Upper lobe of left lung (tissue), 6 donors: ENCODE data around the gene NUTF2. TPM values are rescaled to one million over a fixed set of nuclear protein-coding genes. Genes with fewer than 3 reads are reported as not detected.

Source experiments
- ATAC-seq, 2 donors: fragments of 200-7000 bp; cut with Tn5 transposase; one replicate each; pipeline ENCODE4 v1.9.1; 2022; ENCODE audit warnings: mild to moderate bottlenecking in 2 of 2, moderate library complexity in 2 of 2; ENCODE audit not compliant: low FRiP score in 2 of 2
- DNase-seq, 2 donors: peaks; one replicate each; pipeline ENCODE4 v3.0.0-alpha.2; 2019 to 2020
- H3K27ac ChIP-seq, 4 donors: fragments of 200-600 bp; sonication (generic); one replicate each; pipeline ENCODE4 v1.5.1; 2016 to 2019
- H3K27me3 ChIP-seq, 4 donors: fragments of 200-600 bp; sonication (generic); one replicate each; pipeline ENCODE4 v1.5.1; 2017 to 2019
- H3K36me3 ChIP-seq, 4 donors: fragments of 200-600 bp; sonication (generic); one replicate each; pipeline ENCODE4 v1.5.1; 2016 to 2019
- H3K4me1 ChIP-seq, 4 donors: fragments of 200-600 bp; sonication (generic); one replicate each; pipeline ENCODE4 v1.5.1; 2018 to 2019
- H3K4me3 ChIP-seq, 4 donors: fragments of 200-600 bp; sonication (generic); one replicate each; pipeline ENCODE4 v1.5.1; 2017 to 2019; ENCODE audit warnings: mild to moderate bottlenecking in 2 of 4, moderate library complexity in 1 of 4
- H3K9me3 ChIP-seq, 4 donors: fragments of 200-600 bp; sonication (generic); one replicate each; pipeline ENCODE4 v1.5.1; 2018 to 2019
- CTCF ChIP-seq, 6 experiments: fragments of 450-650 bp in 4 of 6; fragments of 200-600 bp in 2 of 6; sonication (generic) in 2 of 6; IDR thresholded peaks; one replicate each; pipeline ENCODE4 v1.5.1; 2016 to 2019; ENCODE audit warnings: antibody characterized with exemption in 6 of 6
- EP300 ChIP-seq, 4 donors: sonication (generic); formaldehyde crosslinking; IDR thresholded peaks; one replicate each; pipeline ENCODE4 v1.5.1; 2017; ENCODE audit warnings: antibody characterized with exemption in 4 of 4, control low read depth in 2 of 4
- POLR2A ChIP-seq, 4 donors: fragments of 450-650 bp; IDR thresholded peaks; one replicate each; pipeline ENCODE4 v1.5.1; 2016 to 2017; ENCODE audit warnings: antibody characterized with exemption in 4 of 4, mild to moderate bottlenecking in 2 of 4
- POLR2AphosphoS5 ChIP-seq, 2 donors: sonication (generic); formaldehyde crosslinking; IDR thresholded peaks; one replicate each; pipeline ENCODE4 v1.5.1; 2017; ENCODE audit warnings: antibody characterized with exemption in 2 of 2
- WGBS, 2 donors: methylation state at CpG; one replicate each; pipeline ENCODE4 v1.1.5; 2017 to 2018; 5-methylcytosine and 5-hydroxymethylcytosine counted together
- total RNA-seq, 6 donors: library from RNA; depleted of rRNA in 4 of 6; stranded (reverse); fragments of >200 nt in 4 of 6; gene quantifications; one replicate each; pipeline versions ENCODE4 v1.1.0 to v1.2.1, GENCODE V29; 2016 to 2021
- donor health status: DM: no; HTN: no; CAD: no; lungs with moderate emphysema.
- donor health status: DM: no; HTN: yes; CAD: no; lungs with severe emphysema.

The NUTF2 gene
- total RNA-seq, 6 donors from 2014 or later = 50.2 to 203 (median 78.3) TPM

GRCh38 chr16:67811899-67812298 lies 34.8 kb upstream of the NUTF2 start:
- TF ChIP-seq CTCF (IDR thresholded peaks at IDR 0.05) = no peak
- TF ChIP-seq EP300 (IDR thresholded peaks at IDR 0.05) = no peak
- no peak for TF ChIP-seq POLR2A (IDR thresholded peaks at IDR 0.05)
- TF ChIP-seq POLR2AphosphoS5 (IDR thresholded peaks at IDR 0.05) = no peak
- no peak overlapping the region for H3K4me3 ChIP-seq
- no peaks in the 10 kb centered on the region for H3K9me3 ChIP-seq
- H3K4me1 ChIP-seq = peaks cover 5 to 14% (median 11%) of the 10 kb centered on the region in 4 donors
- DNase-seq (no peak), ATAC-seq (no peak)
- no peaks in the 10 kb centered on the region for H3K36me3 ChIP-seq
- H3K27ac ChIP-seq = no peak overlapping the region
- WGBS, 2 donors = 100% methylated on average over 1 of the region's 1 CpG; no CpG with 5 or more reads in 1 of the 2 donors
- H3K27me3 ChIP-seq = no peaks in the 10 kb centered on the region

GRCh38 chr16:67814567-67814966 lies 32.2 kb upstream of the NUTF2 start:
- H3K4me1 ChIP-seq = peaks cover 0 to 10% (median 5%) of the 10 kb centered on the region in 4 donors
- no peaks in the 10 kb centered on the region for H3K36me3 ChIP-seq
- no peaks in the 10 kb centered on the region for H3K9me3 ChIP-seq
- DNase-seq (no peak), ATAC-seq (no peak)
- TF ChIP-seq CTCF (IDR thresholded peaks at IDR 0.05) (no peak), EP300 (IDR thresholded peaks at IDR 0.05) (no peak), POLR2AphosphoS5 (IDR thresholded peaks at IDR 0.05) (no peak), POLR2A (IDR thresholded peaks at IDR 0.05) (no peak)
- H3K27me3 ChIP-seq = no peaks in the 10 kb centered on the region
- WGBS, 2 donors = 91 to 94% methylated on average over 5 to 8 of the region's 8 CpGs
- H3K4me3 ChIP-seq = no peak overlapping the region
- no peak overlapping the region for H3K27ac ChIP-seq

- no peaks in the 10 kb centered on the region for H3K9me3 ChIP-seq
- DNase-seq = no peak
- H3K36me3 ChIP-seq = no peaks in the 10 kb centered on the region
- H3K4me3 ChIP-seq = no peak overlapping the region
- peaks cover 0 to 10% (median 5%) of the 10 kb centered on the region in 4 donors for H3K4me1 ChIP-seq
- WGBS, 2 donors = 94% methylated on average over 10 to 11 of the region's 11 CpGs
- H3K27me3 ChIP-seq = no peaks in the 10 kb centered on the region
- no peak overlapping the region for H3K27ac ChIP-seq
- TF ChIP-seq POLR2AphosphoS5 (IDR thresholded peaks at IDR 0.05) (no peak), CTCF (IDR thresholded peaks at IDR 0.05) (no peak), EP300 (IDR thresholded peaks at IDR 0.05) (no peak), POLR2A (IDR thresholded peaks at IDR 0.05) (no peak)
- no peak for ATAC-seq
These were observed 26.0 kb upstream of the NUTF2 start for GRCh38 chr16:67820608-67821259.

- ATAC-seq = no peak
- H3K27me3 ChIP-seq = no peaks in the 10 kb centered on the region
- no peak for DNase-seq
- peaks cover 0 to 13% (median 4%) of the 10 kb centered on the region in 4 donors for H3K36me3 ChIP-seq
- no peaks in the 10 kb centered on the region for H3K9me3 ChIP-seq
- no peak overlapping the region for H3K4me3 ChIP-seq
- H3K27ac ChIP-seq = no peak overlapping the region
- TF ChIP-seq EP300 (IDR thresholded peaks at IDR 0.05) (no peak), POLR2A (IDR thresholded peaks at IDR 0.05) (no peak), POLR2AphosphoS5 (IDR thresholded peaks at IDR 0.05) (no peak), CTCF (IDR thresholded peaks at IDR 0.05) (no peak)
- H3K4me1 ChIP-seq = no peaks in the 10 kb centered on the region
- 82 to 96% methylated on average over 2 of the region's 2 CpGs for WGBS, 2 donors
These were observed 24.2 kb upstream of the NUTF2 start for GRCh38 chr16:67822511-67822910.

GRCh38 chr16:67825119-67825518 lies 21.6 kb upstream of the NUTF2 start:
- no peak for ATAC-seq
- Histone ChIP-seq H3K4me1 (no peaks in the 10 kb centered on the region), H3K27me3 (no peaks in the 10 kb centered on the region), H3K9me3 (no peaks in the 10 kb centered on the region), H3K27ac (no peak overlapping the region), H3K36me3 (peaks cover 5 to 37% (median 30%) of the 10 kb centered on the region in 4 donors), H3K4me3 (no peak overlapping the region)
- 91 to 100% methylated on average over 1 to 8 of the region's 8 CpGs for WGBS, 2 donors
- TF ChIP-seq CTCF (IDR thresholded peaks at IDR 0.05) = no peak
- no peak for TF ChIP-seq POLR2AphosphoS5 (IDR thresholded peaks at IDR 0.05)
- no peak for TF ChIP-seq POLR2A (IDR thresholded peaks at IDR 0.05)
- TF ChIP-seq EP300 (IDR thresholded peaks at IDR 0.05) = no peak
- DNase-seq = no peak
